SK-N-MC (cell line): Measurements from ENCODE around the gene PRPF4.

Experiments used
- EZH2 ChIP-seq: fragments of 200-600 bp; sonication (generic); IDR thresholded peaks from one replicate; pipeline ENCODE4 v1.6.1; 2017; ENCODE audit warnings: antibody characterized with exemption
- FOXP2 ChIP-seq: optimal IDR thresholded peaks from 2 replicates; pipeline ENCODE3; 2011; ENCODE audit warnings: mild to moderate bottlenecking, moderate library complexity; ENCODE audit not compliant: insufficient read depth; ENCODE audit errors: extremely low read length, control extremely low read depth
- POLR2AphosphoS5 ChIP-seq: IDR thresholded peaks from 2 replicates; pipeline ENCODE4 v1.6.1; 2012; ENCODE audit warnings: mild to moderate bottlenecking, low read depth, low read length, borderline replicate concordance

GRCh38 chr9:113244556-113244955, 30.9 kb upstream of the PRPF4 start:
- TF ChIP-seq EZH2 (no peak), POLR2AphosphoS5 (no peak), FOXP2 (no peak)
